Hepatocyte (in vitro differentiated cells): ENCODE data around the gene NQO1. TPM values are rescaled to one million over a fixed set of nuclear protein-coding genes. Genes with fewer than 3 reads are reported as not detected.
A peak's percentile ranks its signal among the peaks of the same experiment; 100 is the strongest.

Experiments
- DNase-seq: peaks from one replicate; pipeline ENCODE4 v3.0.0-alpha.2; 2016; ENCODE audit warnings: low spot score
- H2AFZ ChIP-seq: fragments of 200-600 bp; sonication (generic); 2 replicates; pipeline ENCODE4 v1.6.0; 2016; ENCODE audit warnings: antibody characterized with exemption, mild to moderate bottlenecking
- H3K27ac ChIP-seq: fragments of 200-600 bp; sonication (generic); 2 replicates; pipeline ENCODE4 v1.5.1; 2016; ENCODE audit warnings: mild to moderate bottlenecking
- H3K27me3 ChIP-seq: fragments of 200-600 bp; sonication (generic); 2 replicates; pipeline ENCODE4 v1.6.1; 2016
- H3K36me3 ChIP-seq: fragments of 200-600 bp; sonication (generic); replicated peaks from 2 replicates; pipeline ENCODE4 v1.5.1; 2016; ENCODE audit warnings: low read depth; ENCODE audit not compliant: insufficient read depth
- H3K4me1 ChIP-seq: fragments of 200-600 bp; sonication (generic); 2 replicates; pipeline ENCODE4 v1.5.1; 2016; ENCODE audit warnings: mild to moderate bottlenecking, moderate library complexity; ENCODE audit not compliant: insufficient read depth
- H3K4me2 ChIP-seq: fragments of 200-600 bp; sonication (generic); 2 replicates; pipeline ENCODE4 v1.6.0; 2016
- H3K4me3 ChIP-seq: fragments of 200-600 bp; sonication (generic); 2 replicates; pipeline ENCODE4 v1.5.1; 2016; ENCODE audit warnings: mild to moderate bottlenecking
- H3K79me2 ChIP-seq: fragments of 200-600 bp; sonication (generic); 2 replicates; pipeline ENCODE4 v1.6.0; 2017; ENCODE audit warnings: mild to moderate bottlenecking
- H3K9me2 ChIP-seq: fragments of 200-600 bp; sonication (generic); replicated peaks from 2 replicates; pipeline ENCODE4 v1.6.0; 2017; ENCODE audit warnings: mild to moderate bottlenecking; ENCODE audit not compliant: insufficient read depth
- H3K9me3 ChIP-seq: fragments of 200-600 bp; sonication (generic); 2 replicates; pipeline ENCODE4 v1.5.1; 2016; ENCODE audit warnings: low read depth, mild to moderate bottlenecking
- H4K20me1 ChIP-seq: fragments of 200-600 bp; sonication (generic); 2 replicates; pipeline ENCODE4 v1.6.0; 2016; ENCODE audit warnings: mild to moderate bottlenecking; ENCODE audit not compliant: insufficient read depth, poor library complexity, severe bottlenecking
- CTCF ChIP-seq: fragments of 200-600 bp; sonication (generic); IDR thresholded peaks from 2 replicates; pipeline ENCODE4 v1.5.1; 2016; ENCODE audit warnings: antibody characterized with exemption, mild to moderate bottlenecking; ENCODE audit not compliant: poor library complexity
- EZH2 ChIP-seq: fragments of 200-600 bp; sonication (generic); IDR thresholded peaks from 2 replicates; pipeline ENCODE4 v1.6.1; 2016; ENCODE audit warnings: antibody characterized with exemption, mild to moderate bottlenecking, borderline replicate concordance
- EZH2phosphoT487 ChIP-seq: fragments of 200-600 bp; sonication (generic); IDR thresholded peaks from one replicate; pipeline ENCODE4 v1.6.1; 2018; ENCODE audit warnings: antibody characterized with exemption, mild to moderate bottlenecking, low read depth, moderate library complexity; ENCODE audit not compliant: unreplicated experiment, severe bottlenecking
- WGBS: methylation state at CpG from one replicate; pipeline ENCODE4 v1.1.6; 2016; ENCODE audit warnings: low lambda C conversion rate; ENCODE audit errors: missing lambda C conversion rate; 5-methylcytosine and 5-hydroxymethylcytosine counted together
- polyA plus RNA-seq: library from polyadenylated mRNA; unstranded; fragments of >200 nt; fragmentation: Nextera tagmentation; extraction: Ambion mirVana; gene quantifications from 2 replicates; pipeline ENCODE4 v1.2.1, GENCODE V29; 2016
- total RNA-seq: library from RNA; depleted of rRNA; stranded (reverse); fragments of >200 nt; gene quantifications from 2 replicates; pipeline ENCODE4 v1.2.3, GENCODE V29; 2014

Gene NQO1
- total and polyA plus RNA-seq, 2 experiments from 2014 or later, result 132 to 169 TPM

GRCh38 chr16:69691980-69692911 lies 34.1 kb downstream of the NQO1 start:
- Histone ChIP-seq H3K27me3 (no peaks in the 10 kb centered on the region), H2AFZ (no peak overlapping the region), H3K9me2 (no peaks in the 10 kb centered on the region), H3K4me1 (no peaks in the 10 kb centered on the region), H3K36me3 (no peaks in the 10 kb centered on the region), H3K4me2 (no peak overlapping the region), H3K27ac (peak overlapping the region; percentile 51), H4K20me1 (no peaks in the 10 kb centered on the region), H3K79me2 (peaks cover 17% of the 10 kb centered on the region), H3K4me3 (no peak overlapping the region), H3K9me3 (no peaks in the 10 kb centered on the region)
- WGBS, result 83% methylated on average over 4 of the region's 4 CpGs
- TF ChIP-seq EZH2 (no peak), EZH2phosphoT487 (no peak), CTCF (no peak)
- peak; percentile 29 for DNase-seq

- no peaks in the 10 kb centered on the region for H4K20me1 ChIP-seq
- DNase-seq, result no peak
- H3K9me3 ChIP-seq, result no peaks in the 10 kb centered on the region
- H3K79me2 ChIP-seq, result peaks cover 5% of the 10 kb centered on the region
- 95% methylated on average over 2 of the region's 2 CpGs for WGBS
- no peak overlapping the region for H2AFZ ChIP-seq
- no peaks in the 10 kb centered on the region for H3K4me1 ChIP-seq
- no peak overlapping the region for H3K4me2 ChIP-seq
- H3K27ac ChIP-seq, result no peak overlapping the region
- H3K36me3 ChIP-seq, result no peaks in the 10 kb centered on the region
- H3K27me3 ChIP-seq, result no peaks in the 10 kb centered on the region
- H3K4me3 ChIP-seq, result no peak overlapping the region
- no peaks in the 10 kb centered on the region for H3K9me2 ChIP-seq
- no peak for TF ChIP-seq EZH2phosphoT487
- no peak for TF ChIP-seq EZH2
- no peak for TF ChIP-seq CTCF
Observed at GRCh38 chr16:69688589-69688988, 37.8 kb downstream of the NQO1 start.

- Histone ChIP-seq H3K4me1 (no peaks in the 10 kb centered on the region), H4K20me1 (no peaks in the 10 kb centered on the region), H3K27me3 (no peaks in the 10 kb centered on the region), H3K36me3 (peaks cover 4% of the 10 kb centered on the region), H2AFZ (no peak overlapping the region), H3K4me3 (no peak overlapping the region), H3K27ac (no peak overlapping the region), H3K9me3 (no peaks in the 10 kb centered on the region), H3K79me2 (peaks cover 25% of the 10 kb centered on the region), H3K9me2 (no peaks in the 10 kb centered on the region), H3K4me2 (no peak overlapping the region)
- DNase-seq, result no peak
- TF ChIP-seq EZH2, result no peak
- no peak for TF ChIP-seq EZH2phosphoT487
- TF ChIP-seq CTCF, result no peak
Observed at GRCh38 chr16:69680358-69680757, 46.0 kb downstream of the NQO1 start.
